OCI-LY7 (cell line): ENCODE measurements around the gene SOX2. TPM values are rescaled to one million over a fixed set of nuclear protein-coding genes. Genes with fewer than 3 reads are reported as not detected.
A peak's percentile ranks its signal among the peaks of the same experiment; 100 is the strongest.

Experiments
- BruUV-seq: library from RNA; stranded (reverse); fragments of 400-500 nt; replicated peaks from 2 replicates; lab custom pipeline; 2021; lab: Mats Ljungman, UMichigan
- CTCF ChIA-PET: fragments of 300-600 bp; sonication (Branson Sonifier 250); formaldehyde crosslinking; loops from one replicate; lab custom pipeline; 2022; ENCODE audit warnings: antibody characterized with exemption; ENCODE audit not compliant: unreplicated experiment; lab: Charles Lee
- POLR2A ChIA-PET: fragments of 300-600 bp; sonication (Branson Sonifier 250); formaldehyde crosslinking; loops from one replicate; lab custom pipeline; 2022; ENCODE audit warnings: antibody characterized with exemption; lab: Charles Lee
- DNase-seq: peaks from one replicate; pipeline ENCODE4 v3.0.0-alpha.2; 2015; ENCODE audit warnings: low spot score
- H2AFZ ChIP-seq: fragments of 200-600 bp; sonication (generic), shearing (Covaris generic); 2 replicates; pipeline ENCODE4 v1.6.1; 2014; ENCODE audit warnings: mild to moderate bottlenecking, antibody characterized with exemption, low read length, moderate library complexity
- H3K27ac ChIP-seq: fragments of 200-600 bp; sonication (generic); 2 replicates; pipeline ENCODE4 v1.5.1; 2014; ENCODE audit warnings: mixed run types, low read depth, mild to moderate bottlenecking, moderate library complexity, low read length, inconsistent platforms; ENCODE audit not compliant: poor library complexity, severe bottlenecking
- H3K36me3 ChIP-seq: fragments of 200-600 bp; sonication (generic); 2 replicates; pipeline ENCODE4 v1.6.1; 2014; ENCODE audit warnings: mild to moderate bottlenecking, antibody characterized with exemption, low read length, moderate library complexity, mixed read lengths; ENCODE audit not compliant: insufficient read depth
- H3K4me1 ChIP-seq: fragments of 200-600 bp; sonication (generic); 2 replicates; pipeline ENCODE4 v1.5.1; 2014; ENCODE audit warnings: mild to moderate bottlenecking, low read length; ENCODE audit not compliant: insufficient read depth, poor library complexity, severe bottlenecking
- H3K4me2 ChIP-seq: fragments of 200-600 bp; sonication (generic); 2 replicates; pipeline ENCODE4 v1.6.1; 2014; ENCODE audit warnings: mild to moderate bottlenecking, low read length
- H3K4me3 ChIP-seq: fragments of 200-600 bp; sonication (generic); 2 replicates; pipeline ENCODE4 v1.5.1; 2014; ENCODE audit warnings: mild to moderate bottlenecking, low read depth, low read length; ENCODE audit not compliant: poor library complexity, severe bottlenecking
- H3K79me2 ChIP-seq: fragments of 200-600 bp; sonication (generic); 2 replicates; pipeline ENCODE4 v1.6.1; 2016; ENCODE audit warnings: low read depth, mild to moderate bottlenecking, low read length, moderate library complexity, mixed read lengths; ENCODE audit not compliant: insufficient read depth
- H3K9me2 ChIP-seq: fragments of 200-600 bp; sonication (generic); 2 replicates; pipeline ENCODE4 v1.6.1; 2016; ENCODE audit warnings: mild to moderate bottlenecking, low read length, mixed read lengths; ENCODE audit not compliant: insufficient read depth
- H3K9me3 ChIP-seq: fragments of 200-600 bp; sonication (generic); 2 replicates; pipeline ENCODE4 v1.6.1; 2014; ENCODE audit warnings: mild to moderate bottlenecking, mixed run types, low read length, mixed read lengths
- H4K20me1 ChIP-seq: fragments of 200-600 bp; sonication (generic); 2 replicates; pipeline ENCODE4 v1.6.1; 2014; ENCODE audit warnings: mild to moderate bottlenecking, antibody characterized with exemption, low read length, moderate library complexity, mixed read lengths; ENCODE audit not compliant: insufficient read depth
- CTCF ChIP-seq: fragments of 200-600 bp; sonication (generic); conservative IDR thresholded peaks from 2 replicates; pipeline ENCODE4 v1.5.1; 2014; ENCODE audit warnings: mild to moderate bottlenecking, antibody characterized with exemption, low read length, moderate library complexity, mixed read lengths
- EZH2phosphoT487 ChIP-seq: fragments of 200-600 bp; sonication (generic); IDR thresholded peaks from 2 replicates; pipeline ENCODE4 v1.6.1; 2018; ENCODE audit warnings: low read depth, borderline replicate concordance, mild to moderate bottlenecking, mixed run types, antibody characterized with exemption, low read length, moderate library complexity, mixed read lengths
- intact Hi-C: fragments of 100-400 bp; cut with micrococcal nuclease; formaldehyde crosslinking; loops from one replicate; pipeline ENCODE4 v1.10.0; 2022; ENCODE audit not compliant: unreplicated experiment
- total RNA-seq, 2 experiments: library from RNA; depleted of rRNA in 1 of 2; stranded (reverse); fragments of >200 nt in 1 of 2; shearing (Covaris generic) in 1 of 2; gene quantifications; 2 replicates each; pipeline ENCODE4 v1.2.3, GENCODE V29; 2014 to 2022

The SOX2 gene
- total RNA-seq, 2 experiments from 2014 or later, result 11.3 to 33.5 TPM

GRCh38 chr3:181730316-181730715 lies 18.6 kb downstream of the SOX2 start:
- Histone ChIP-seq H3K36me3 (no peaks in the 10 kb centered on the region), H3K9me2 (no peaks in the 10 kb centered on the region), H3K4me1 (peaks cover 50% of the 10 kb centered on the region), H3K4me3 (no peak overlapping the region), H2AFZ (peak overlapping the region; percentile 56; the same call in 1 of the 2 replicates), H3K27ac (no peak overlapping the region), H3K9me3 (no peaks in the 10 kb centered on the region), H3K79me2 (no peaks in the 10 kb centered on the region), H4K20me1 (no peaks in the 10 kb centered on the region), H3K4me2 (peak overlapping the region; percentile 31)
- BruUV-seq, result no TSS peak
- ChIA-PET CTCF (no interaction called here), POLR2A (interaction anchor here (0.7 kb wide), 1 partner anchor 9 kb away, joined by 3 read pairs; no protein-coding TSS in a partner anchor)
- no peak for DNase-seq
- intact Hi-C loops, result no loop called here
- TF ChIP-seq EZH2phosphoT487, result no peak
- TF ChIP-seq CTCF, result no peak

GRCh38 chr3:181730934-181731333 lies 19.2 kb downstream of the SOX2 start:
- Histone ChIP-seq H3K4me1 (peaks cover 50% of the 10 kb centered on the region), H3K4me3 (no peak overlapping the region), H3K9me3 (no peaks in the 10 kb centered on the region), H3K36me3 (no peaks in the 10 kb centered on the region), H3K9me2 (no peaks in the 10 kb centered on the region), H3K27ac (no peak overlapping the region), H4K20me1 (no peaks in the 10 kb centered on the region), H3K4me2 (peak overlapping the region; percentile 31; the same call in 1 of the 2 replicates), H2AFZ (peak overlapping the region; percentile 56; the same call in 1 of the 2 replicates), H3K79me2 (no peaks in the 10 kb centered on the region)
- BruUV-seq, result no TSS peak
- DNase-seq, result no peak
- TF ChIP-seq CTCF, result no peak
- no peak for TF ChIP-seq EZH2phosphoT487
- intact Hi-C loops, result no loop called here
- ChIA-PET CTCF (no interaction called here), POLR2A (no interaction called here)

GRCh38 chr3:181735911-181736310 lies 24.2 kb downstream of the SOX2 start:
- no peak overlapping the region for H3K27ac ChIP-seq
- CTCF ChIA-PET, result no interaction called here
- TF ChIP-seq CTCF (no peak), EZH2phosphoT487 (no peak)
- DNase-seq, result no peak
- H3K4me2 ChIP-seq, result no peak overlapping the region
- no peaks in the 10 kb centered on the region for H4K20me1 ChIP-seq
- peaks cover 10% of the 10 kb centered on the region for H3K4me1 ChIP-seq
- no peaks in the 10 kb centered on the region for H3K9me3 ChIP-seq
- no peaks in the 10 kb centered on the region for H3K36me3 ChIP-seq
- no peaks in the 10 kb centered on the region for H3K79me2 ChIP-seq
- BruUV-seq, result no TSS peak
- intact Hi-C loops, result no loop called here
- H2AFZ ChIP-seq, result peak overlapping the region; percentile 8; the same call in 1 of the 2 replicates
- H3K4me3 ChIP-seq, result no peak overlapping the region
- POLR2A ChIA-PET, result interaction anchor here (0.6 kb wide), 1 partner anchor 268 kb away, joined by 4 read pairs; no protein-coding TSS in a partner anchor
- H3K9me2 ChIP-seq, result no peaks in the 10 kb centered on the region
